AG08395 (cell line): ENCODE results near the gene PRR11.
"Not testable (repeated sequence)": the region's sequence is repeated elsewhere in the genome, so short reads cannot be mapped to it uniquely, and the experiment has no call there.

Experiments used
- DNase-seq: peaks from one replicate; pipeline ENCODE4 v3.0.0; 2012; ENCODE audit warnings: mixed read lengths, low spot score

Gene PRR11

DNA sequence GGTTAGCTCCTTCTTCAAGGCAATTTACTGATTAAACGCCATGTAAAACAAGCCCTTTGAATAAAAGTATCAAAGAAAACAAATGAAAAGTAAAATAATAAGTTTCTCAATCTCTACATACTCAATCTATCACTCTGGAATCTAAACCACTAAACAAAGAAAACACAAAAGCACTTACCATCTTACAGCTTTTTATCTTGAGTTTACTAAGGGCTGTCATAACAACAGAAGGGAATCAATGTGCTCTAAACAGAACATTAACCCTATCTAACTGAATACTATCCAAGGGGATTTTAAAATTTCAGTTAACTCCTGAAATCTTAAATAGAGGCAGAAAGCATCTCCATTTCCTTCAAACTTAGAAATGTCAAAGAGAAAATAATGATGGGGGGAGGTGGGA lies 4.0 kb upstream of the PRR11 start:
- no peak for DNase-seq

DNA sequence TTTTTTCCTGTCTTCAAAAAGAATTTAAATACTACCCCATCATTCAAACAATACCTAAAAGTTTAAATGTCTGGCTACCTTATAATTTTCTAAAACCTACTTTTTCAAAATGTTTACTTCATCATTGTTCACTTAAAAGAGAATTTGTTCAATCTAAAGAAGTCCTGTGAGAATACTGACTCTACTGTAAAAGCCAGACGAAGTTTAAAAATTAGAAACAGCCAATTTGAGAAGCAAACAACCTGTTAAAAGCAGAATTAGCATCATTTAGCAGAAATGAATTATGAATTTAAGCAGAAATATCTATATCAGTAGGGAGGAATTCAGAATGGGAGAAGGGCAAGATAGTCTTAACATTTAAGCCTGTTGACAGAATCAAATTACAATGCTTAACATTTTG lies 2.6 kb upstream of the PRR11 start:
- DNase-seq: no peak

DNA sequence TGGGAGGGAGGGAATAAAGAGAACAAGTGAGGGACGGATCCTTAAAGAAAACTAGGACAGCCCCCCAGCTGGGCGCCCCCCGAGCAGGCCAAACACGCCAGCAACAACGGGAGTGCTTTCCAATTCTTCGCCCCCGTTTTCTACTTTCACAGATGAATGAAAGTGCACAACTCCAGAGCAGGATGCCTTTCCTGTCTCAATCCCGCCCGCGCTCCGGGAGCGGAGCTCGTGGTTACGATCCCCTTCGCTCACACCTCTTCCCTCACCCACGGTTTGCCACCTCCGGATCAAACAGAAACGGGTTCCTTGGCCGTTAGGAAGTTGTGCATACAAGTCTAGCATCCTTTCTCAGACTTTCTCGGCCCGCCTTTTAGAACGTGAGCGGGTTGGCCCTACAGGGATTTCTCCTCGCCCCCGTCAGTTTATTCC lies 1.2 kb upstream of the PRR11 start:
- DNase-seq: peak; percentile 29

DNA sequence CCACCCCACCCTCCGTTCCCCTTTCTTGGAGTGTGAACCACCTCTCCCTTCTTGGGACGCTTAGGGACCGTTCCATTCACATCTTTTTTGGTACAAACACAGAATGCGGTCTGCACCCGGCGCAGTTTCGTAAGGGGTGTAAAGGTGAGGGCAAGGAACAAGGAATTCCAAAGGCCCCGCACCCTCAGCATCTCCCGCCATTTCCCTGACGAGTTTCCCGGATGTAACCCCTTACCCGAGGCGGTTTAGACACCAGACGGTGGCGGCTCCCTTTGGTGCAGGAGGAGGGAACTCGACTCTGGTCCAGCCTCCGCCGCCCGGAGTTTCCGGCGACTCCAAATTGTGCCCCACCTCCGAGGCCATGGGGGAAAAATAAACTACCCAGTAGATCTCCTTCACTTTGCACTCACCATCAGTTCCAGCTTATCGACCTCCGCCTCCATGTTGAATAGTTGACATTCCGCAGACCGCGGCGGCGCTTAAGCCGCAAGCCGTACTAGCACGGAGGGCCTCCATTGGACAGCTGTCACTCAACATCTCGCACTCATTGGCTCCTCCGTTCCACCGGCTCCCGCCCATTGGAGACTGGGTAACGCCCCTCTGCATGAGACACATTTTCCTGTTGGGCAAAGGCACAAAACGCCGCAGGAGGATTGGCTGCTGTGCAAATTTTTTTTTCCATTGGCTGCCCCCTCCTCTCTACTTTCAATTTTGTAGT lies 666 bp upstream of the PRR11 start, which contains the start of gene SKA2:
SKA2 (minus strand) TSS at position 466 of the 718 bp plus-strand sequence; CDS start at position 443, 23 bp downstream.
- peak; percentile 95 for DNase-seq

DNA sequence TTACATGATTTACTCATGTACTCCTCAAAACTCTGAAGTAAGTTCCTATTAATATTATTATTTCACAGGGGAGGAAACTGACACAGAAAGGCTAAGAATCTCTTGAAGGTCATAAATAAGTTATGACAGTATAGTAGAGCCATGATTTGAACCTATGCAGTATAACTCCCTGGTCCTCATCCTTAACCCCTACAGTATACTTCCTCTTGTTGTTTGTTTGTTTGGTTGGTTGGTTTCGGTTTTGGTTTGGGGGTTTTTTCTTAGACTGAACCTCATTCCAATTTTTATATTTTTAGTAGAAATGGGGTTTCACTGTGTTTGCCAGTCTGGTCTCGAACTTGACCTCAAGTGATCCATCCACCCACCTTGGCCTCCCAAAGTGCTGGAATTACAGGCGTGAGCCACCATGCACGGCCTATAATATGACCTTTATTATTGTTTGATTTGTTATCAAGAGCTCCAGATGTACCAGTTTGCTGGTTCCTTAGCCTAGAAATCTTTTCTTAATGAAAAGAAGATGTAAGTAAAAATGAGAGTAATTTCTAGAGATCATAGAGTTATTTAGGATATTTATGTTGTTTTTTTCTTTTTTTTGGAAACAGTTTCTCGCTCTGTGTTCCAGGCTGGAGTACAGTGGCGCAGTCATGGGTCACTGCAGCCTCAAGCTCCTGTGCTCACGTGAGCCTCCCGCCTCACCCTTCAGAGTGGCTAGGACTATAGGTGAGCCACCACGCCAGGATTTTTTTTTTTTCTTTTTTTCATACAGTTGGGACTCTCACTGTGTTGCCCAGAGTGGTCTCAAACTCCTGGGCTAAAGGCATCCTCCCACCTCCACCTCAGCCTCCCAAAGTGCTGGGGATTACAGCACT lies 4.8 kb downstream of the PRR11 start:
- DNase-seq: no peak

DNA sequence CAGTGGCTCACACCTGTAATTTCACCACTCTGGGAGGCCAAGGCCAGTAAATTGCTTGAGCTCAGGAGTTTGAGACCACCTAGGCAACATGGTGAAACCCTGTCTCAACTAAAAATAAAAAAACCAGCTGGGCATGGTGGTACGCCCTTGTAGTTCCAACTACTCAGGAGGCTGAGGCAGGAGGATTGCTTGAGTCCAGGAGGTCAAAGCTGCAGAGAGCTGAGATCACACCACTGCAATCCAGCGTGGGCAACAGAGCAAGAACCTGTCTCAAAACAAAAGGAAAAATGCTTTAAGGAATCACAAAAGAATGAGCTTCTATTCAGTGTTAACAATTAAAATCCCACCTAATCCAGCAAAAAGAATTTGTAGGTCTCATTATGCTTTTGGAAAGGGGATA lies 5.9 kb downstream of the PRR11 start:
- DNase-seq: no peak

DNA sequence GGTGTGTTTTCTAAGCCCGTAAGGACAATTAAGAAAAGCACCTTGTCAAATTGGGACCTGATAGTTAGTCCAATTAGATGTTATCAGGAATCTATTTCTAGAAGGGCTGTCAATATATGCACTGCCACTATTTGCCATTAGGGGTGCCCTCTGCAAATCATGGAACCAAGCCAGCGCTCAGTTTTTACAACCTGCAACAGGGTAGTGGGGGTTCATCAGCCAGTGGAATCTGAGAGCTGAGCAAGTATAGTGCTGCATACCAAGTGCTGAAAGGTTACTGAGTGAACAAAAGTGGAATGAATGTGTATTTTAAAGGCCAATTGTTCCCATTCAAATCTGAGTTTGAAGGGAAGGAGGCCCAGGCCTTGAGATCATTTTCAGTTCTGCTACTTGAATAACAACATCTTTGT lies 10.4 kb downstream of the PRR11 start:
- peak; percentile 60 for DNase-seq

DNA sequence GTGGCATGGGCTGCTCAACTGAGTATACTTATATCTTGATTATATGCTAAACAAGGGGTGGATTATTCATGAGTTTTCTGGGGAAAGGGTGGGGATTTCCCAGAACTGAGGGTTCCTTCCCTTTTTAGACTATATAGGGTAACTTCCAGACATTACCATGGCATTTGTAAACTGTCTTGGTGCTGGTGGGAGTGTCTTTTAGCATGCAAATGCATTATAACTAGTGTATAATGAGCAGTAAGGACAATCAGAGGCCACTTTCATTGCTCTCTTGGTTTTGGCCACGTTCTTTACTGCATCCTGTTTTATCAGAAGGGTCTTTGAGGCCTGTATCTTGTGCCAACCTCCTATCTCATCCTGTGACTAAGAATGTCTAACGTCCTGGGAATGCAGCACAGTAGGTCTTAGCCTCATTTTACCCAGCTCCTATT lies 12.0 kb downstream of the PRR11 start:
- DNase-seq: no peak

DNA sequence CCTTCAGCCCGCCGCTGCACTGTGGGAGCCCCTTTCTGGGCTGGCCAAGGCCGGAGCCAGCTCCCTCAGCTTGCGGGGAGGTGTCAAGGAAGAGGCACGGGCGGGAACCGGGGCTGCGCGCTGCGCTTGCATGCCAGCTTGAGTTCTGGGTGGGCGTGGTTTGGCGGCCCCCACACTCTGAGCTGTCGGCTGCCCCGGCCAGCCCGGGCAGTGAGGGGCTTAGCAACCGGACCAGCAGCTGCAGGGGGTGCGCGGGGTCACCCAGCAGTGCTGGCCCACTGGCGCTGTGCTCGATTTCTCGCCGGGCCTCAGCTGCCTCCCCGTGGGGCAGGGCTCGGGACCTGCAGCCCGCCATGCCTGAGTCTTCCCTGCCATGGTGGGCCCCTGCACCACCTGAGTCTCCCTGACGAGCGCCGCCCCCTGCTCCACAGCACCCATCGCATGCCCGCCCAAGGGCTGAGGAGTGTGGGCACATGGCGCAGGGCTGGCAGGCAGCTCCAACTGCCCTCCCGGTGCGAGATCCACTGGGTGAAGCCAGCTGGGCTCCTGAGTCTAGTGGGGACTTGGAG lies 17.0 kb downstream of the PRR11 start:
- no peak for DNase-seq

DNA sequence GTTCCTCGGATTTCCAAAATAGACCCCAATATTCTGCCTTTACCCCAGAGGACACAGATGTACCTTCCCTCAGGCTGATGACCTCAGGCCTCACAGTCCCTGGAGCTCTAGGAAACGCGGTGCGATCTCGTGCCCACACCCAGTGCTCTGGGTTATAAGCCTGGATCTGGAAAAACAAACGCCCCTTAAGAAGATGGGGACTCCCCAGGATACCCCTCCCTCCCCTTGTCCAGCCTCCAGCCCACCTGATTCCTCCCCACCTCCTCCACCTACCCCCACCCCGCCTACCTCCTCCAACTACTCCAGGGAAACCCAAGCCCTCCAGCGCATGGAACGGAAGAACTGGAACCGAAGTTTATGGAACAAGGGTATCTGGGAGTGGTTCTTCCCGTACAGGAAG lies 19.1 kb downstream of the PRR11 start:
- DNase-seq: no peak

DNA sequence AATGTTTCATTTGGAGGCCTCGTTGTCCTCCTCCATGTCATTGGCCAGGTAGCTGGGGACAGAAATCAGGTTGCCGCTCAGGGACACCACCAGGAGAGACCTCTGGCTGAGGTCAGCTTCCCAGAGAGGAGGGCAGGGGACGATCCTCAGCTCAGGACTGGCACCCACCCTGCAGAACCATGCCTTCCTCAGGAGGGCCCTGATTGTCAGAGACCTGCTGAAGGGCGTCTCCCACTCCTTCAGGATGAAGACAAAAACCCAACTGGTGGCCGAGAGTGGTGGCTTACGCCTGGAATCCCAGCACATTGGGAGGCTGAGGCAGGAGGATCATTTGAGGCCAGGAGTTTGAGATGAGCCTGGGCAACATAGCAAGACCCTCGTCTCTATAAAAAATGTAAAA lies 19.5 kb downstream of the PRR11 start:
- DNase-seq: no peak

DNA sequence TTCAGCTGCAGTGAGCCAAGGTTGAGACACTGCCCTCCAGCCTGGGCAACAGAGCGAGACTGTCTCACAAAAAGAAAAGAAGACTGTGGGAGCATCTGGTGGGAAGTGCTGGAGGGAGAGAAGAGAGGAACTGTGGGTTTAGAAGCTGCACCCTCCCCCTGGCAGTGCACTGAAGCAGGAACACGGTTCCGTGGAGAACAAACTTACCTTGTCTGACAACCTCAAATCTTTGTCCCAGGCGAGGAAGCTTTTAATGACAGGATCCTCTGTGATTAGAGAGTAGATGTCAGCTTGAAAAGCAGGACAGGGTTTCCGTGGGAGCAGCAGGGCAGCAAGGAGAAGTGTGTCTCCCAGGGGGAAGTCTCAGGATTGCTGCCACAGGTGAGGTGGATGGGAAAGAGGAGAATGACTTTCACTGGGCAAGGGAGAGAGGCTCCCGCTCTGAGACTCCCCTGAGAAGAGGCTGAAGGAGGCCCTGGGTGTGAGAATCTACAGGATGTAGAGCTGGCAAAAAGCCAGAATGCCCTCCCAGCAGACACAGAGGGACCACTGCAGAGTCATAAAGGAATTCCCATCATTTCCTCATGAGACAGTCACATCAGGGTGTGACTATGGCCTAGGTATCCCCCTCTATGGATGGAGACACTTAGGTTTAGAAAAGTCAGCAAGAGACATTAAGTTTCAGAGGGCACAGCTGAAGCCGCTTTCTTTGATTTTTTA lies 22.9 kb downstream of the PRR11 start:
- no peak for DNase-seq

DNA sequence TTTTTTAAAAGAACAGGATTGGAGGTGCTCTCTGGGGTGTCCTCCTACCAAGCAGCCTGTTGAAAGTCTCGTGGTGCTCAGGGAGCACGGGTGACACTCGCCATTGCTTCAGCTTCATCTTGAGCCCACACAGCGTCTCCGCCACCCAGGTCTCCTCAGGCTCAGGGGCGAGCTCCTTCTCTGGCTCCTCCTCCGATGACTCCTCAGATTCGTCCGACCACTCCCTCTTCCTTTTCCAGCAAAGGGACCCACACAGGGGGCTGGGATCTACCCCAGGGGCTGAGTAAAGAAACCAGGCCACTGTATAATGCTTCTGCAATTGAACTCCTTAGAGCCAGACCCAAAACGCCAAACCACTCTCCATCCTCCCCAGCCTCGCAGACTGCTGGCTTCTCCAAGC lies 24.1 kb downstream of the PRR11 start:
- not testable (repeated sequence) for DNase-seq

DNA sequence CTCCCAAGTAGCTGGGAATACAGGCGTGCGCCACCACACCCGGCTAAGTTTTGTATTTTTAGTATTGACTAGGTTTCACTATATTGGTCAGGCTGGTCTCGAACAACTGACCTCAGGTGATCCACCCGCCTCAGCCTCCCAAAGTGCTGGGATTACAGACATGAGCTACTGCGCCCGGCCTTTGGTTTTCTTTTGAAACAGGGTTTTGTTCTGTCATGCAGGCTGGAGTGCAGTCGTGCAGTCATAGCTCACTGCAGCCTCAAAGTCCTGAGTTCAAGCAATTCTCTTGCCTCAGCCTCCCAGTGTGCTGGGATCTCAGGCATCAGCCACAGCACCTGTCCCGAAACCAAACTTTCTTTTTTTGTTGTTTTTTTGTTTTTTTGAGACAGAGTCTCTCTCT lies 25.1 kb downstream of the PRR11 start:
- no peak for DNase-seq

DNA sequence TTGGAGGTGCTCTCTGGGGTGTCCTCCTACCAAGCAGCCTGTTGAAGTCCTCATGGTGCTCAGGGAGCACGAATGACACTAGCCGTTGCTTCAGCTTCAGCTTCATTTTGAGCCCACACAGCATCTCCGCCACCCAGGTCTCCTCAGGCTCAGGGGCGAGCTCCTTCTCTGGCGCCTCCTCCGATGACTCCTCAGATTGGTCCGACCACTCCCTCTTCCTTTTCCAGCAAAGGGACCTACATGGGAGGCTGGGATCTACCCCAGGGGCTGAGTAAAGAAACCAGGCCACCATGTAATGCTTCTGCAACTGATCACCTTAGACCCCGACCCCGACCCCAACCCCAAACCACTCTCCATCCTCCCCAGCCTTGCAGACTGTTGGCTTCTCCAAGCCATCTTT lies 25.9 kb downstream of the PRR11 start:
- no peak for DNase-seq

DNA sequence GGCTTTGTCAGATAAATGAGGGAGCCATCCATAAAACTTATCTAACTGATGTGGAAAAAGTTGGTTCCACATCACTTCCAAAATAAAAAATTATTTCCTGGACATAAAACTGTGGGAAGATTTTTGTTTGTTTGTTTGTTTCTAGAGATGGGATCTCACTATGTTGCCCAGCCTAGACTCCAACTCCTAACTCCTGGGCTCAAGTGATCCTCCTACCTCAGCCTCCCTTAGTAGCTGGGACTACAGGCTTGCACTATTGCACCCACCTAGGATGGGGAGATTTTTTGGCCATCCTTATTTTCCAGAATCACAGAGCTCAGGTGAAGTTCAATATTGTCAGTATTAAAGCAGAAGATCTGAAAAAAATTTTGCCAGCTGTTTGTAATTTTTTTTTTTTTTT lies 30.5 kb downstream of the PRR11 start:
- DNase-seq: no peak

DNA sequence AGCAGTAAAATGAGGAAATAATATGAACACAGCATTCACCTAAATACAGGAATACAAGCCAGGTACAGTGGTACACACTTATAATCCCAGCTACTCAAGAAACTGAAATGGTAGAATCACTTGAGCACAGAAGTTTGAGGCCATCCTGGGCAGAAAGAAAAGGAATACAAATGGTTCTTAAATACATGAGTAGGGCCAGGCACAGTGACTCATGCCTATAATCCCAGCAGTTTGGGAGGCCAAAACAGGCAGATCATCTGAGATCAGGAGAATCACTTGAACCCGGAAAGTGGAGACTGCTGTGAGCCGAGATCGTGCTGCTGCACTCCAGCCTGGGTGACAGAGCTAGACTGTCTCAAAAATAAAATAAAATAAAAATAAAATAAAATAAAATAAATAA lies 31.3 kb downstream of the PRR11 start:
- no peak for DNase-seq

DNA sequence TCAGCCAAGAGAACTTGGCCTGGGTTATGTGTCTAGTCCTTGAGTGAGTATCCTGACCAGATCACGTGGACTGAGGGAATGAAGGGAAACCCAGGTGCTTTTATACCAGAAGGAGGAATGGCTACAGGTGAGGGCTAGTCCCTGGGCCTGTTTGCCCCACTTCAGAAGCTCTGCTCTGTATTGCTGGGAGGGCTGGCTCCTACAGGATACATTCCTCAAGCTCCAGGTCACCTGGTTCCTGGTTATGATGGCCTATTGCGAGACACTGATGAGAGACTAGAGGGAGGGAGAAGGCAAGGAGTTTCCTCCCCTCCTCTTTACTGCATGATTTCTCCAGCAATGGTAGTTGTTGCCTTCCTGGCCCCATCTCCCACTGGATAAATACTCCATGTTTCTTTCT lies 35.3 kb downstream of the PRR11 start:
- DNase-seq: no peak

DNA sequence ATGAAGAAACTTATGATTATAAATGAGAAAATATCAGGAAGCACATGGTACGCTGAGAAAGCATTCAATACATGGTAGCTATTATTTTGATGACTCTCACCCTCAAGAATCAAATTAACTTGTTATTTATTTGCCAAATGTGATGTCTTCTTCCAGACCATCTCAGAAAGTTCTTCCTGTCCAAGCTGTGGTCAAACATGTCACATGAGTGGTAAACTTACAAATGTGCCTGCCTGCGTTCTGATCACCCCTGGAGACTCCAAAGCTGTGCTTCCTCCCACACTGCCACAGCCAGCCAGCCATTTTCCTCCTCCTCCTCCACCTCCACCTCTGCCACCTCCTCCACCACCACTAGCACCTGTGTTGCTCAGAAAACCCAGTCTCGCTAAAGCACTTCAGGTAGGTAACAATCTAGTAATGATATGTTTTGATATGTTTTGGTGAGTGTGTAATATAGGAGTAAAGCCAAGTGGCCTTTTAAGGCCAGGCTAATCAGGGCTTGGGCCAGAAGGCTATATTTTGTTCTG lies 37.9 kb downstream of the PRR11 start:
- no peak for DNase-seq

DNA sequence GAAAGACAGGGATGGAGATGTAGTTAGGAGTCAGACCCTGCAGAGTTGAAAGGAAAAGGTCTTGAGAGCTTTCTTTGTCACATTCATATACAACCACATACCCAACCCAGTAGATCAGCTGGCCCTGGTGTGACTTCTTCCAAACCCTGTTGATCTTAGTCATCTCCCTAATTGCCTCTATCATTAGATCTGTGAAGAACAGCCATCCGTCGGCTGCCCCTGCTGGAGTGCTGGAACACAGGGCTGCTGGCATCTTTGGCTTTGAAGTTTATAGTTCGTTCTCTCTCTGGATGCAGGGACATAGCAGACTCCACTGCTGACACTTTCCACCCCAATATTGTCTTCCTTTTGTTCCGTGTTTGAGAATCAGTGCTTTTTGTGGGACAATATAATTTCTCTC lies 43.9 kb downstream of the PRR11 start:
- DNase-seq: no peak

DNA sequence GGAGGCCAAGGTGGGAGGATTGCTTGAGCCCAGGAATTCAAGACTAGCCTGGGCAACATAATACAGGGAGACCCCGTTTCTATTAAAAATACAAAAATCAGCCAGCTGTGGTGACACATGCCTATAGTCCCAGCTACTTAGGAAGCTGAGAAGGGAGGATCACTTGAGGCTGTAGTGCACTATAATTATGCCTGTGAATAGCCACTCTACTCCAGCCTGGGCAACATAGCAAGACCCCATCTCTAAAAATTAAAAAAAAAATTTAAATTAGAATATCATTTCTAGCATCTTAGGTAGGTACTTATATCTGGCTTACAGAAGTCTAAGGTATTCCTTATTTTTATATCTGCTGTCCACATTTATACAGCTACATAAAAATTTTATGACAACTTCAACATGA lies 46.8 kb downstream of the PRR11 start:
- DNase-seq: no peak

DNA sequence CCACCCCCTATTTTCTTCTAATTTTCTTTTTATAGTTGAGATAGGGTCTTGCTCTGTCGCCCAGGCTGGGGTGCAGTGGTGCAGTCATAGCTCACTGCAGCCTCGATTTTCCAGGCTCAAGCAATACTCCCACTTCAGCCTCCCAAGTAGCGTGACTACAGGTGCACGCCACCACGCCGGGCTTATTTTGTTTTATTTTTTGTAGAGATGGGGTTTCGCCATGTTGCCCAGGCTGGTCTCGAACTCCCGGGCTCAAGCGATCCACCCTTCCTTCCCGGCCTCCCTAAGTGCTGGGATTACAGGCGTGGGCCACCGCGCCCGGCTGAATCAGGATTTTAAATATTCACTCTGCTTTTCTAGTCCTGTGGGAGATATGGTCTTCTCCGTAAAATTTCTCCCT lies 63.8 kb downstream of the PRR11 start:
- no peak for DNase-seq
